Measurements from ENCODE around the gene WDR18. TPM values are rescaled to one million over a fixed set of nuclear protein-coding genes. Genes with fewer than 3 reads are reported as not detected.
A peak's percentile ranks its signal among the peaks of the same experiment; 100 is the strongest.

Gene WDR18
- total RNA-seq, 1 experiment from 2014 or later: 94.7 TPM

DNA sequence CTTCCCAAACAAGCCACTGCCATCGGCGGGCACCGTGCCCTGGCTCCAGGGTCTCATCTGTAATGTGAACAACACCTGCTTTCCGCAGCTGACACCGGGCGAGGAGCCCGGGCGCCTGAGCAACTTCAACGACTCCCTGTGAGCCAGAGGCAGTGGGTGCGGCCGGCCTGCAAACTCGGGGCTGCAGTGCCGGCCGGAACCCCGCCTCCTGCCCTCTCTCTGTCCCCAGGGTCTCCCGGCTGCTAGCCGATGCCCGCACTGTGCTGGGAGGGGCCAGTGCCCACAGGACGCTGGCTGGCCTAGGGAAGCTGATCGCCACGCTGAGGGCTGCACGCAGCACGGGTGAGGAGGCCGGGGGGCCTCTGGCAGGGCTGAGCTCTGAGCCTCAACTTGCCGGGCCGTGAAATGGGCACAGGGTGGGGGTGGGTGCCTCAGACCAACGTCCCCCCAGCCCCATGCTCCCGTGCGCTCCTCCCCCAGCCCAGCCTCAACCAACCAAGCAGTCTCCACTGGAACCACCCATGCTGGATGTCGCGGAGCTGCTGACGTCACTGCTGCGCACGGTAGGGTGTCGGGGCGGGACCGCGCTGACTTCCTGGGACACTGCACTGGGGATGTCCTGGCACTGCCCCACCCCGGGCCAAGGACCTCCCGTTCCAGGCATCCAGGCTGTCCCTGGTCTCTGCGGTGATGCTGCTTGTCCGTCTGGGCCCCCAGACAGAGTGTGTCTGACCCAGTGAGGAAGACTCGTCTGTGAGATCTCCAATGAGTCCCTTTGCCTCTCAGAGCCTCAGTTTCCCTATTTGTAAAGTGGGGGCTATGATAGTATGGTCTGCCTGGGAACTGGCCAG, 57.9 kb downstream of the WDR18 start:
- no peak overlapping the region for H3T11ph ChIP-seq (ENCODE audit: low read length)
- H3K79me2 ChIP-seq (ENCODE audit: insufficient read depth, low read length): no peaks in the 10 kb centered on the region
- no peak overlapping the region for H4K5ac ChIP-seq (ENCODE audit: insufficient read length, low read depth, low read length)
- H2BK20ac ChIP-seq (ENCODE audit: low read depth, low read length, poor library complexity, severe bottlenecking): no peak overlapping the region
- no peak overlapping the region for H2AFZ ChIP-seq (ENCODE audit: low read length)
- no peak overlapping the region for H3K27ac Mint-ChIP-seq
- H4K91ac ChIP-seq (ENCODE audit: insufficient read length, low read depth, low read length): no peak overlapping the region
- no peak overlapping the region for H3K4me2 ChIP-seq (ENCODE audit: insufficient read depth, insufficient read length, low read length)
- no peaks in the 10 kb centered on the region for H3K79me1 ChIP-seq (ENCODE audit: insufficient read depth, low read depth, low read length, poor library complexity, severe bottlenecking)
- no peak overlapping the region for H2BK15ac ChIP-seq (ENCODE audit: low read depth, low read length)
- no peak overlapping the region for H3K23ac ChIP-seq (ENCODE audit: insufficient read length, low read depth, low read length)
- H2BK120ac ChIP-seq (ENCODE audit: low read depth, low read length, poor library complexity, severe bottlenecking): no peak overlapping the region
- no peak overlapping the region for H2AK5ac ChIP-seq (ENCODE audit: insufficient read length, low read length)
- no peak overlapping the region for H4K8ac ChIP-seq (replicated peaks; ENCODE audit: insufficient read length, low read depth, low read length)
- no peak overlapping the region for H2BK5ac ChIP-seq (ENCODE audit: insufficient read length, low read length)
- DNase-seq: peak; percentile 27
- no CpG with 5 or more reads among the region's 43 CpGs for WGBS (ENCODE audit: extremely low coverage, insufficient read length, low lambda C conversion rate)
- no peak overlapping the region for H3K9ac ChIP-seq (ENCODE audit: extremely low read depth, insufficient read length, low read length)
- TF ChIP-seq, protein P1, sequence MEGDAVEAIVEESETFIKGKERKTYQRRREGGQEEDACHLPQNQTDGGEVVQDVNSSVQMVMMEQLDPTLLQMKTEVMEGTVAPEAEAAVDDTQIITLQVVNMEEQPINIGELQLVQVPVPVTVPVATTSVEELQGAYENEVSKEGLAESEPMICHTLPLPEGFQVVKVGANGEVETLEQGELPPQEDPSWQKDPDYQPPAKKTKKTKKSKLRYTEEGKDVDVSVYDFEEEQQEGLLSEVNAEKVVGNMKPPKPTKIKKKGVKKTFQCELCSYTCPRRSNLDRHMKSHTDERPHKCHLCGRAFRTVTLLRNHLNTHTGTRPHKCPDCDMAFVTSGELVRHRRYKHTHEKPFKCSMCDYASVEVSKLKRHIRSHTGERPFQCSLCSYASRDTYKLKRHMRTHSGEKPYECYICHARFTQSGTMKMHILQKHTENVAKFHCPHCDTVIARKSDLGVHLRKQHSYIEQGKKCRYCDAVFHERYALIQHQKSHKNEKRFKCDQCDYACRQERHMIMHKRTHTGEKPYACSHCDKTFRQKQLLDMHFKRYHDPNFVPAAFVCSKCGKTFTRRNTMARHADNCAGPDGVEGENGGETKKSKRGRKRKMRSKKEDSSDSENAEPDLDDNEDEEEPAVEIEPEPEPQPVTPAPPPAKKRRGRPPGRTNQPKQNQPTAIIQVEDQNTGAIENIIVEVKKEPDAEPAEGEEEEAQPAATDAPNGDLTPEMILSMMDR (conservative IDR thresholded peaks at IDR 0.05): no peak
- H3K36me3 Mint-ChIP-seq (ENCODE audit: insufficient read depth in 1 of 3, low read depth in 3 of 3): peaks cover 10 to 35% (median 18%) of the 10 kb centered on the region in 3 experiments; a peak in 6 of 7 replicates
- no peak overlapping the region for H3K4ac ChIP-seq (ENCODE audit: low read depth, low read length)
- peaks cover 13 to 29% of the 10 kb centered on the region in 2 experiments for H3K4me1 Mint-ChIP-seq
- peak overlapping the region in 1 of 2 experiments; percentile 23; a peak in 1 of 5 replicates for H3K4me3 Mint-ChIP-seq
- no peak overlapping the region for H3K18ac ChIP-seq (ENCODE audit: insufficient read length, low read depth, low read length)
- H3K27ac ChIP-seq (ENCODE audit: insufficient read length, low read depth, low read length): no peak overlapping the region
- H4K20me1 ChIP-seq (ENCODE audit: control insufficient read depth, insufficient read depth, insufficient read length): no peaks in the 10 kb centered on the region
- H3K23me2 ChIP-seq (ENCODE audit: insufficient read length, low read depth, low read length, poor library complexity, severe bottlenecking): peaks cover 9% of the 10 kb centered on the region
- no peak overlapping the region for H2BK12ac ChIP-seq (ENCODE audit: insufficient read length, low read depth, low read length)
- no peak overlapping the region for H3K56ac ChIP-seq (ENCODE audit: insufficient read length, low read depth, low read length)
- H3K4me1 ChIP-seq (ENCODE audit: insufficient read depth, low read length): no peaks in the 10 kb centered on the region; the same call in 1 of the 2 replicates
- H3K9me3 Mint-ChIP-seq: no peaks in the 10 kb centered on the region
- H3K14ac ChIP-seq (ENCODE audit: insufficient read depth, low read length): no peak overlapping the region
- H3K9me3 ChIP-seq (ENCODE audit: control insufficient read depth, low read depth, low read length): no peaks in the 10 kb centered on the region
- H3K27me3 ChIP-seq (ENCODE audit: insufficient read depth, low read length): no peaks in the 10 kb centered on the region
- peaks cover 2% of the 10 kb centered on the region; the same call in 1 of the 2 replicates for H3K27me3 Mint-ChIP-seq (ENCODE audit: low read depth)

All from H9 (cell line).